ENCODE results near the gene CBARP.

DNA sequence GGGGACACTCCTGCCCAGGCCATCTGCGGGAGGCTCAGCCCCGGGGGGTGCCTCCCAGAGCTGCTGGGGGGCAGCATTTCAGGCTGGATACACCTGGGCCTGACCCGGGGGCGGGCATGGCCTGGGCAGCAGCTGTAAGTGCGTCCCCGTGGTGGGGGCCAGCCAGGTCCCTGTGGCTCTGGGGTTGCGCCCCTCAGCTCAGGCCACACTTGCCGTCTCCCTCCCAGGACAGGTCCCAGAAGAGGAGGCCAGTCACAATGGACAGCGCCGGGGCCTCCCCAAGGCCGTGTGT is 11.6 kb downstream of the CBARP start:
- TF ChIP-seq, protein P1, sequence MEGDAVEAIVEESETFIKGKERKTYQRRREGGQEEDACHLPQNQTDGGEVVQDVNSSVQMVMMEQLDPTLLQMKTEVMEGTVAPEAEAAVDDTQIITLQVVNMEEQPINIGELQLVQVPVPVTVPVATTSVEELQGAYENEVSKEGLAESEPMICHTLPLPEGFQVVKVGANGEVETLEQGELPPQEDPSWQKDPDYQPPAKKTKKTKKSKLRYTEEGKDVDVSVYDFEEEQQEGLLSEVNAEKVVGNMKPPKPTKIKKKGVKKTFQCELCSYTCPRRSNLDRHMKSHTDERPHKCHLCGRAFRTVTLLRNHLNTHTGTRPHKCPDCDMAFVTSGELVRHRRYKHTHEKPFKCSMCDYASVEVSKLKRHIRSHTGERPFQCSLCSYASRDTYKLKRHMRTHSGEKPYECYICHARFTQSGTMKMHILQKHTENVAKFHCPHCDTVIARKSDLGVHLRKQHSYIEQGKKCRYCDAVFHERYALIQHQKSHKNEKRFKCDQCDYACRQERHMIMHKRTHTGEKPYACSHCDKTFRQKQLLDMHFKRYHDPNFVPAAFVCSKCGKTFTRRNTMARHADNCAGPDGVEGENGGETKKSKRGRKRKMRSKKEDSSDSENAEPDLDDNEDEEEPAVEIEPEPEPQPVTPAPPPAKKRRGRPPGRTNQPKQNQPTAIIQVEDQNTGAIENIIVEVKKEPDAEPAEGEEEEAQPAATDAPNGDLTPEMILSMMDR (conservative IDR thresholded peaks at IDR 0.05 in 1 of 2, IDR thresholded peaks at IDR 0.05 in 1 of 2; ENCODE audit: extremely low read depth in 1 of 2, insufficient read depth in 1 of 2, low read depth in 1 of 2, low read length in 2 of 2), result no peak
- TF ChIP-seq EZH2 (IDR thresholded peaks at IDR 0.05; ENCODE audit: borderline replicate concordance, low read length), result no peak

Measured in mammary epithelial cell (primary cell).